A673 (cell line): Measurements from ENCODE around the gene BABAM2. TPM values are rescaled to one million over a fixed set of nuclear protein-coding genes. Genes with fewer than 3 reads are reported as not detected.

Experiments
- BruUV-seq: library from RNA; stranded (reverse); fragments of 400-500 nt; replicated peaks from 2 replicates; lab custom pipeline; 2021; lab: Mats Ljungman, UMichigan
- CTCF ChIA-PET: fragments of 300-600 bp; sonication (Branson Sonifier 250); formaldehyde crosslinking; loops from one replicate; lab custom pipeline; 2022; ENCODE audit warnings: antibody characterized with exemption; lab: Charles Lee
- POLR2A ChIA-PET: fragments of 300-600 bp; sonication (Branson Sonifier 250); formaldehyde crosslinking; loops from one replicate; lab custom pipeline; 2022; ENCODE audit warnings: antibody characterized with exemption; ENCODE audit not compliant: low non-redundant PET; lab: Charles Lee
- DNase-seq: peaks from one replicate; pipeline ENCODE4 v3.0.0-alpha.2; 2015; ENCODE audit warnings: low spot score
- H3K27ac ChIP-seq: fragments of 200-600 bp; sonication (generic); 2 replicates; pipeline ENCODE4 v1.5.1; 2016; ENCODE audit warnings: mixed run types, low read depth, mild to moderate bottlenecking, mixed read lengths, antibody characterized with exemption, low read length; ENCODE audit not compliant: poor library complexity, severe bottlenecking
- H3K27me3 ChIP-seq: fragments of 200-600 bp; sonication (generic); replicated peaks from 2 replicates; pipeline ENCODE4 v1.6.1; 2017; ENCODE audit warnings: mixed run types, low read depth, mild to moderate bottlenecking, mixed read lengths, antibody characterized with exemption, low read length; ENCODE audit not compliant: insufficient read depth, poor library complexity
- H3K36me3 ChIP-seq: fragments of 200-600 bp; sonication (generic); 2 replicates; pipeline ENCODE4 v1.6.1; 2016; ENCODE audit warnings: mixed run types, mild to moderate bottlenecking, mixed read lengths, antibody characterized with exemption, low read length; ENCODE audit not compliant: insufficient read depth, poor library complexity, severe bottlenecking
- H3K4me1 ChIP-seq: fragments of 200-600 bp; sonication (generic); 2 replicates; pipeline ENCODE4 v1.6.1; 2017; ENCODE audit warnings: mixed run types, mild to moderate bottlenecking, mixed read lengths, antibody characterized with exemption, low read length; ENCODE audit not compliant: insufficient read depth, poor library complexity, severe bottlenecking
- H3K4me3 ChIP-seq: fragments of 200-600 bp; sonication (generic); 2 replicates; pipeline ENCODE4 v1.5.1; 2016; ENCODE audit warnings: low read depth, mixed run types, mild to moderate bottlenecking, mixed read lengths, low read length; ENCODE audit not compliant: poor library complexity, severe bottlenecking
- H3K9me3 ChIP-seq: fragments of 200-600 bp; sonication (generic); 2 replicates; pipeline ENCODE4 v1.6.1; 2016; ENCODE audit warnings: mixed run types, low read depth, mild to moderate bottlenecking, mixed read lengths, antibody characterized with exemption, low read length; ENCODE audit not compliant: poor library complexity, severe bottlenecking
- CTCF ChIP-seq: fragments of 300-800, 200-600 bp; sonication (generic); conservative IDR thresholded peaks from 2 replicates; pipeline ENCODE4 v1.5.1; 2017; ENCODE audit warnings: low read depth, mild to moderate bottlenecking, antibody characterized with exemption, low read length, moderate library complexity, mixed read lengths
- EZH2 ChIP-seq: fragments of 200-600 bp; sonication (generic); IDR thresholded peaks from 2 replicates; pipeline ENCODE4 v1.6.1; 2017; ENCODE audit warnings: borderline replicate concordance, low read depth, mild to moderate bottlenecking, mixed read lengths, antibody characterized with exemption, low read length; ENCODE audit not compliant: poor library complexity, severe bottlenecking
- intact Hi-C: fragments of 100-400 bp; cut with micrococcal nuclease; formaldehyde crosslinking; loops from one replicate; pipeline ENCODE4 v1.10.0; 2022; ENCODE audit not compliant: unreplicated experiment
- total RNA-seq: library from RNA; stranded (reverse); gene quantifications from 2 replicates; pipeline ENCODE4 v1.2.3, GENCODE V29; 2021

Gene BABAM2
- total RNA-seq, 1 experiment from 2014 or later = 21.8 TPM

- no peak overlapping the region for H3K4me3 ChIP-seq
- peaks cover 5% of the 10 kb centered on the region for H3K4me1 ChIP-seq
- intact Hi-C loops = no loop called here
- no peak overlapping the region for H3K27ac ChIP-seq
- ChIA-PET CTCF (no interaction called here), POLR2A (no interaction called here)
- no peaks in the 10 kb centered on the region for H3K9me3 ChIP-seq
- BruUV-seq = no TSS peak
- DNase-seq = no peak
- no peaks in the 10 kb centered on the region for H3K36me3 ChIP-seq
- no peaks in the 10 kb centered on the region for H3K27me3 ChIP-seq
- no peak for TF ChIP-seq EZH2
- no peak for TF ChIP-seq CTCF
These were observed 162.2 kb downstream of the BABAM2 start for GRCh38 chr2:28052691-28053090.

GRCh38 chr2:28053597-28053996 lies 163.1 kb downstream of the BABAM2 start:
- Histone ChIP-seq H3K27ac (no peak overlapping the region), H3K27me3 (no peaks in the 10 kb centered on the region), H3K4me3 (no peak overlapping the region), H3K9me3 (no peaks in the 10 kb centered on the region), H3K4me1 (peaks cover 5% of the 10 kb centered on the region), H3K36me3 (no peaks in the 10 kb centered on the region)
- BruUV-seq = no TSS peak
- POLR2A ChIA-PET = no interaction called here
- CTCF ChIA-PET = no interaction called here
- intact Hi-C loops = no loop called here
- no peak for DNase-seq
- TF ChIP-seq CTCF = no peak
- no peak for TF ChIP-seq EZH2

DNA sequence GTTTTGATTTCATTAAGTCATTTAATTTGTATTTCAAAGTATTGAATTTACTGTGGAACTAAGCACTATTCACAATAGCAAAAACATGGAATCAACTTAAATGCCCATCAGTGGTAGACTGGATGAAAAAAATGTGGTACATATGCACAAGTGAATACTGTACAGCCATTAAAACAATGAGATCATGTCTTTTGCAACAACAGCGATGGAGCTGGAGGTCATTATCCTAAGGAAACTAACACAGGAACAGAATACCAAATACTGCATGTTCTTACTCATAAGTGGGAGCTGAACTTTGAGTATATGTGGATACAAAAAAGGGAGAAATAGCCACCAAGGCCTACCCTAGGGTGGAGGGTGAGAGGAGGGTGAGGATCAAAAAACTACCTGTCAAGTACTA lies 164.4 kb downstream of the BABAM2 start:
- Histone ChIP-seq H3K4me3 (no peak overlapping the region), H3K9me3 (no peaks in the 10 kb centered on the region), H3K4me1 (peaks cover 5% of the 10 kb centered on the region), H3K27ac (no peak overlapping the region), H3K36me3 (no peaks in the 10 kb centered on the region), H3K27me3 (no peaks in the 10 kb centered on the region)
- no TSS peak for BruUV-seq
- POLR2A ChIA-PET = no interaction called here
- TF ChIP-seq CTCF (no peak), EZH2 (no peak)
- CTCF ChIA-PET = no interaction called here
- intact Hi-C loops = no loop called here
- no peak for DNase-seq
